Keratinocyte (primary cell): ENCODE measurements around the gene COL13A1. TPM values are rescaled to one million over a fixed set of nuclear protein-coding genes. Genes with fewer than 3 reads are reported as not detected.

Experiments used
- DNase-seq: peaks from one replicate; pipeline ENCODE4 v3.0.0-alpha.2; 2011; ENCODE audit warnings: low read depth, missing footprints, low spot score
- FAIRE-seq: peaks from 2 replicates; lab custom pipeline; 2011; peaks lifted over from hg19 to GRCh38; lab: Jason Lieb, UNC
- H2AFZ ChIP-seq: 2 replicates; pipeline ENCODE4 v1.6.0; 2012; ENCODE audit warnings: low read length, control low read depth, inconsistent platforms; ENCODE audit not compliant: control insufficient read depth
- H3K27ac ChIP-seq: 2 replicates; pipeline ENCODE4 v1.5.1; 2011; ENCODE audit warnings: low read length; ENCODE audit not compliant: control insufficient read depth, insufficient read depth
- H3K27me3 ChIP-seq: 3 replicates; pipeline ENCODE4 v1.6.0; 2011; ENCODE audit warnings: low read length; ENCODE audit not compliant: control insufficient read depth, insufficient read depth; ENCODE audit errors: extremely low read depth
- H3K36me3 ChIP-seq, 2 experiments: 2 replicates in 1 of 2; 3 replicates in 1 of 2; pipeline ENCODE4 v1.5.1; 2011; ENCODE audit warnings: low read length in 2 of 2, mild to moderate bottlenecking in 1 of 2; ENCODE audit not compliant: control insufficient read depth in 2 of 2, insufficient read depth in 2 of 2; ENCODE audit errors: extremely low read depth in 1 of 2
- H3K4me1 ChIP-seq: 3 replicates; pipeline ENCODE4 v1.5.1; 2011; ENCODE audit warnings: low read length; ENCODE audit not compliant: control insufficient read depth, insufficient read depth; ENCODE audit errors: extremely low read depth
- H3K4me2 ChIP-seq: 3 replicates; pipeline ENCODE4 v1.6.0; 2011; ENCODE audit warnings: low read depth, low read length; ENCODE audit not compliant: control insufficient read depth, insufficient read depth; ENCODE audit errors: extremely low read depth
- H3K4me3 ChIP-seq, 3 experiments: fragments of 200-600 bp in 1 of 3; sonication (generic) in 1 of 3; 2 replicates in 2 of 3; 3 replicates in 1 of 3; pipeline ENCODE4 v1.5.1; 2011 to 2016; ENCODE audit warnings: low read length in 3 of 3, mild to moderate bottlenecking in 3 of 3, control low read depth in 2 of 3, inconsistent platforms in 1 of 3, low read depth in 1 of 3, mixed read lengths in 1 of 3, mixed run types in 1 of 3, moderate library complexity in 1 of 3; ENCODE audit not compliant: control insufficient read depth in 2 of 3, insufficient read depth in 2 of 3; ENCODE audit errors: extremely low read depth in 1 of 3
- H3K79me2 ChIP-seq: 2 replicates; pipeline ENCODE4 v1.6.0; 2012; ENCODE audit warnings: low read length; ENCODE audit not compliant: control insufficient read depth, insufficient read depth
- H3K9ac ChIP-seq: 3 replicates; pipeline ENCODE4 v1.6.0; 2011; ENCODE audit warnings: low read length; ENCODE audit not compliant: control insufficient read depth, insufficient read depth; ENCODE audit errors: extremely low read depth
- H3K9me1 ChIP-seq: 3 replicates; pipeline ENCODE4 v1.6.0; 2011; ENCODE audit warnings: low read length; ENCODE audit not compliant: control insufficient read depth, insufficient read depth; ENCODE audit errors: extremely low read depth
- H3K9me3 ChIP-seq: 2 replicates; pipeline ENCODE4 v1.5.1; 2012; ENCODE audit warnings: low read depth, low read length; ENCODE audit not compliant: control insufficient read depth
- H4K20me1 ChIP-seq: 3 replicates; pipeline ENCODE4 v1.6.0; 2011; ENCODE audit warnings: low read length; ENCODE audit not compliant: control insufficient read depth, insufficient read depth; ENCODE audit errors: extremely low read depth
- CTCF ChIP-seq, 3 experiments: IDR thresholded peaks in 1 of 3; conservative IDR thresholded peaks in 1 of 3; optimal IDR thresholded peaks in 1 of 3; 2 replicates in 2 of 3; 3 replicates in 1 of 3; pipeline versions ENCODE3 to v1.5.1; 2011; ENCODE audit warnings: low read length in 3 of 3, mild to moderate bottlenecking in 3 of 3, moderate library complexity in 2 of 3, control low read depth in 1 of 3, inconsistent platforms in 1 of 3; ENCODE audit not compliant: insufficient read depth in 2 of 3; ENCODE audit errors: extremely low read depth in 1 of 3
- EZH2 ChIP-seq: IDR thresholded peaks from one replicate; pipeline ENCODE4 v1.6.1; 2012; ENCODE audit warnings: inconsistent platforms, mild to moderate bottlenecking, low read length, moderate library complexity
- dilution Hi-C: fragments of 300-500 bp; cut with MboI; formaldehyde crosslinking; loops from one replicate; pipeline ENCODE4 v1.7.0; 2020; ENCODE audit warnings: low sequenced_read_pairs; ENCODE audit not compliant: extremely low pct_ligation_motif_present
- polyA plus RNA-seq, 5 experiments: library from polyadenylated mRNA; depleted of rRNA in 3 of 5; stranded (reverse) in 3 of 5; stranded (forward) in 1 of 5; unstranded in 1 of 5; fragments of >200 nt; gene quantifications; 1 replicate in 1 of 5; 2 replicates in 3 of 5; 3 replicates in 1 of 5; pipeline versions ENCODE4 v1.2.1 to v1.2.3, GENCODE V29; 2011 to 2012; ENCODE audit warnings: missing spikeins in 2 of 5, low read depth in 1 of 5, low replicate concordance in 1 of 5

COL13A1 gene
- polyA plus RNA-seq, 1 donor (not counting 4 experiments of a cell fraction or from before 2014, with no cell fraction given) = 1.5 TPM

GRCh38 chr10:69855346-69856111 is 53.8 kb downstream of the COL13A1 start:
- TF ChIP-seq CTCF (optimal IDR thresholded peaks at IDR 0.05 in 1 of 3, IDR thresholded peaks at IDR 0.05 in 1 of 3, conservative IDR thresholded peaks at IDR 0.05 in 1 of 3; ENCODE audit: extremely low read depth in 1 of 3, insufficient read depth in 2 of 3, low read length in 3 of 3) = no peak
- no peak for TF ChIP-seq EZH2
- Histone ChIP-seq H3K4me3 (no peak overlapping the region), H3K9ac (no peak overlapping the region), H3K79me2 (no peaks in the 10 kb centered on the region), H3K9me3 (no peaks in the 10 kb centered on the region), H2AFZ (no peak overlapping the region), H3K27me3 (no peaks in the 10 kb centered on the region), H3K9me1 (no peaks in the 10 kb centered on the region), H3K36me3 (no peaks in the 10 kb centered on the region), H3K27ac (no peak overlapping the region), H3K4me1 (no peaks in the 10 kb centered on the region), H4K20me1 (no peaks in the 10 kb centered on the region), H3K4me2 (no peak overlapping the region)
- FAIRE-seq = no peak
- dilution Hi-C loops = no loop called here
- DNase-seq = no peak

GRCh38 chr10:69856601-69857166 is 55.0 kb downstream of the COL13A1 start:
- Histone ChIP-seq H3K36me3 (no peaks in the 10 kb centered on the region), H3K4me1 (peaks cover 7% of the 10 kb centered on the region), H4K20me1 (no peaks in the 10 kb centered on the region), H2AFZ (no peak overlapping the region), H3K27ac (no peak overlapping the region), H3K27me3 (no peaks in the 10 kb centered on the region), H3K9ac (no peak overlapping the region), H3K4me3 (no peak overlapping the region), H3K79me2 (no peaks in the 10 kb centered on the region), H3K9me3 (no peaks in the 10 kb centered on the region), H3K4me2 (no peak overlapping the region), H3K9me1 (no peaks in the 10 kb centered on the region)
- dilution Hi-C loops = no loop called here
- DNase-seq (no peak), FAIRE-seq (no peak)
- TF ChIP-seq EZH2 = no peak
- no peak for TF ChIP-seq CTCF (optimal IDR thresholded peaks at IDR 0.05 in 1 of 3, IDR thresholded peaks at IDR 0.05 in 1 of 3, conservative IDR thresholded peaks at IDR 0.05 in 1 of 3; ENCODE audit: extremely low read depth in 1 of 3, insufficient read depth in 2 of 3, low read length in 3 of 3)
